Stromal cell of bone marrow (primary cell): ENCODE results near the gene LRRC4C.
"Not testable (repeated sequence)": the region's sequence is repeated elsewhere in the genome, so short reads cannot be mapped to it uniquely, and the experiment has no call there.

Source experiments
- DNase-seq: peaks from one replicate; pipeline ENCODE4 v3.0.0-alpha.2; 2012; ENCODE audit warnings: low read depth

The LRRC4C gene

DNA sequence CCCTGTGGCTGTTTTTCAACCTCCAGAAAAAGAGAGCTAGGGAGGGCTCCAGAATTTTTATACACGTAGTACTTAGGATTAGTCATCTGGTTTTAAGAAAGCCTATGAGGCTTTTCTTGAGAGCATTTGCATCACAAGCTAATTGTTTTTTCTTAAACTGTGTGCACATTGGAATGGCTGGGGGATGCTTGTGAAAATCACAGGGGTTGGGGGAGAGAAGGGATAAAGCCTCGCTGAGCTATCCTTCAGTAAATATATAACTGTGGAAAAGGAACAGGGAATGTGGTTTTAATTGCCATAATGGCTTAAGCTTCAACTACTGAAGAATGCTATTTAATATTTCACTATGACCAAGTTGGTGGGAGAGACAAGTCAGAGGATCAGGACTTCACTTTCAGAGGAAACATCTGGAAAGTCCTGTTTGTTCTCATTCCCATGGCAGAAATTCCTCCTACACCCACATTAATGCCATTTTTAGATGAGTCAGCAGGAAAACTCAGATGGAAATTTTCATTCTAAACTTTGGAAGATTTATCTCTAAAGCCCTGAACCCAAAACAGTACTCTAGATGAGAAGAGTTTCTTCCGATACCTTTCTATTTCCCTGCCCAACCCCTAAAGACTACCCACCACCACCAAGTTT, 591.3 kb downstream of the LRRC4C start:
- DNase-seq, result no peak

DNA sequence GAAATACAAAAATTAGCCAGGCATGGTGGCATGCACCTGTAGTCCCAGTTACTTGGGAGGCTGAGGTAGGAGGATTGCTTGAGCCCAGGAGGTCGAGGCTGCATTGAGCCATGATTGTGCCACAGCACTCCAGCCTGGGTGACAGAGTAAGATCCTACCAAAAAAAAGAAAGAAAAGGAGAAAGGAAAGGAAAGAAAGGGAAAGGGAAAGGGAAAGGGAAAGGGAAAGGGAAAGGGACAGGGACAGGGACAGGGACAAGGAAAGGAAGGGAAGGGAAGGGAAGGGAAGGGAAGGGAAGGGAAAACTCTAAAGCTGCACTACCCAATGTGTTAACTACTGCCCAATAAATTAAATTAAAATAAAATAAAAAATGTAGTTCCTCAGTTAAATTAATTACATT, 601.7 kb downstream of the LRRC4C start:
- DNase-seq, result not testable (repeated sequence)

GRCh38 chr11:40842750-40843339, 616.6 kb downstream of the LRRC4C start:
- no peak for DNase-seq

DNA sequence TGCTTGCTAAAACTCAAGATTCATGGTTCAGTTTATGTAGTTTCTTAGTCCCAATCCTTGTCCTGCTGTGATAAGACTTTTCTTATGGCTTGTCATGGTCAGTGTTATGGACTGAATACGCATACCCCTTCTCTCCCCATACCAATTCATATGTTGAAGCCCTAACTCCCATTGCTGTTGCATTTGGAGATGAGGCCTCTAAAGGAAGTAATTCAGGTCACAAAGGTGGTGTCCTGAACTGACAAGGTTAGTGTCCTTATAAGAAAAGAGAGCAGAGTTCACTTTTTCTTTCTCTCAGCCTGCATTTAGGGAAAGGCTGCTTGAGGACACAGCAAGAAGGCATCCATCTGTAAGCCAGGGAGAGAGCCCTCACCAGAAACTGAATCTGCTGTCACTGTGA, 618.2 kb downstream of the LRRC4C start:
- no peak for DNase-seq

- DNase-seq, result no peak
These were observed 621.2 kb downstream of the LRRC4C start for GRCh38 chr11:40838181-40838683.

GRCh38 chr11:40827116-40827515, 632.3 kb downstream of the LRRC4C start:
- no peak for DNase-seq

DNA sequence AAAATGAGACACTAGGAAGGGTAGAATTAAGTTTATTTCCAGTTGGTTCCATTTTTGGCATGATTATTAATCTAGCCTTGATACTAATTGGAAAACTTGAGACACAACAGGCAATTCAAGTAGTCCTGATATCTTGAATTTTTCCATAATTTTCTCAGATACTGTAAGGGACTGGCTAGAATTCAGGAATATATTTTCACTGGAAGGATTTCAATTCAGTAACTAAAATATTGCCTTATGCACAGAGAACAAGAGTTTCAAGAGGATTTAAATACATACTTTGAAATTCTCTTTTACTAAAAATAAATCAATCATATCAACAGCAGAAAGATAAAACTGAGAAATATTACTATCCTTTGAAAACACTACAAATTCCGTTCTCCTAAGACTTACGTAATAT, 632.9 kb downstream of the LRRC4C start:
- no peak for DNase-seq

- no peak for DNase-seq
These were observed 634.1 kb downstream of the LRRC4C start for GRCh38 chr11:40825201-40825834.

- DNase-seq, result no peak
These were observed 640.2 kb downstream of the LRRC4C start for GRCh38 chr11:40819230-40819629.

DNA sequence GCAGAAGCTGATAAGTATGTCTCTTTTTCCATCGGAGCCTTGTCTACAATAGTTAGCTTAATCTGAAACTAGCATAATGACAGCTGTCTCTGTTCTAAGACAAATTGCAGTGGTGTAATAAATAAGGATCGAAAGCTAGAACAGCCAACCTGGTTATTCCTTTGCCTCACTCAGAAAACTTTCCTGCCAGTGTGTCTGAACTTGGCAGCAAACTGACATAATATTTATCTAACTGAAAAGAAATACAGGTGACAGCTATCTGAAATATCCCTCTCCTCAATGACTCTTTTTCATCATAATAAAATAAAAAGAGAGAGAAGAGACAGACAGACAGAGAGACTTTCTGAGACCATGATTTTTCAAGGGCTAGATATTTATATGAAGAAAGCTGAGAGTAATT, 642.5 kb downstream of the LRRC4C start:
- no peak for DNase-seq

DNA sequence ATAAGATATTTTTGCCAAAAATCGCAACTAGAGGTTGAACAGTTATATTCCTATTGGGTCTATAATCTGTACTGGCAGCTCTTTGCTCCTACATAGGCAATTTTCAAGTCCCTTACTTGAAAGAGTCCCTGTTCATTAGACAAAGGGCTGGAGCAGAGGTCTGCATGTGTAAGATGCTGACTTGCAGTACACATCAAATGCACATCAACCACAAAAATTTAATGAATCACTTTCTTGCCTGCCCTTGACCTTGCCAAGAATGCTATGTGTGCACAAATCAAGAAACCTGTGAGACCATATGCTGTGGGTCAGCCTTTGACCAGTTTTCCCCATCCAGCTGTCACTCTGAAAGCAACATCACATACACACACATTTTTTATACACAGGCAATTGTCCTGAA, 661.5 kb downstream of the LRRC4C start:
- no peak for DNase-seq

- no peak for DNase-seq
These were observed 672.2 kb downstream of the LRRC4C start for GRCh38 chr11:40787224-40787623.

DNA sequence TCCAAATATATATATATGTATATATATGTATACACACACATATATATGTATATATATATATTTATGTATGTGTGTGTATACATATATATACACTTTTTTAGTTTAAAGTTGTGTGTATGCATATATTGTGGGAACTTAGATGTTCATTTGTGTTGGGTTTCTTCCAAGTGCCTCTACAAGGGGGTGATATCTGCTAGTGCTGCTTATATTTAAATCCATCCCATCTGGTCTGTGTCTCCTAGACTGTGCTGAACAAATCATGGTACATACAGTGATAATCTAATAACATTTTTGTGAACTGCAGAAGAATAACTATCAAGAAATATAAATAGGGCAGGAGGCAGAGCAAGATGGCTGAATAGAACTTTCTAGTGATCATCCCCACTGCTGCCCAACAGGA, 696.4 kb downstream of the LRRC4C start:
- DNase-seq, result no peak

DNA sequence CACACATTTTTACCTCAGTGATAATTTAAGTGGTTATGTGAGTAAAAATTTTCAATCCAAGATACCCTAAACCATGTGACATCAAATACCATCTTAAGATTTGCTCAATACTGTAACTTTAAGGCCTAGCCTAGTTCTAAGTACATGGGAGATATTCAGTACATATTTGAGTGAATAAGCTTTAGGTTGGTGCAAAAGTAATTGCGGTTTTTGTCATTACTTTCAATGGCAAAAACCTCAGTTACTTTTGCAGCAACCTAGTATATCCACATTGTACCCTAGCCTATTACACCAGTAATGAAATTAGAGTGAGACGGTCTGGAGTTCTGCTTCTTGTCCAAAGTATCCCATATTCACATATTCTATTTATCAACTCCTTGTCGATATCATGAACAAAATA, 700.1 kb downstream of the LRRC4C start:
- no peak for DNase-seq

DNA sequence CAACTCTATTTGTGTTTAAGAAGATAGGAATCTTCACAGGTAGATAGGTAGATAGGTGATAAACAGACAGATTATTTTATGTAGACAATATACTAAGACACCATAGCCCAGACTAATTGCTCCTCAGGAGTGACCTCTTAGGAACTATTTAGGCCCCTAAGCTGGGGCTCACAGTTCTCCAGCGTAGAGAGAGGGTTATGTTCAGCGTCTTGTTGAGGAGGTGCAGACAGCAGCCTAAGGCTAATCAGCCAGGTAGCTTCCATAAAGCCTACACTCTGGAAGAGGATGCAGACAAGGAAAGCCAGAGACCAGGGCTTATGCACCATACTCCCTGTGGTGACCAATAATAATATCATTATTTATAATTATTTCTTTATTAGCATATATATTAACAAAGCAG, 705.2 kb downstream of the LRRC4C start:
- no peak for DNase-seq

DNA sequence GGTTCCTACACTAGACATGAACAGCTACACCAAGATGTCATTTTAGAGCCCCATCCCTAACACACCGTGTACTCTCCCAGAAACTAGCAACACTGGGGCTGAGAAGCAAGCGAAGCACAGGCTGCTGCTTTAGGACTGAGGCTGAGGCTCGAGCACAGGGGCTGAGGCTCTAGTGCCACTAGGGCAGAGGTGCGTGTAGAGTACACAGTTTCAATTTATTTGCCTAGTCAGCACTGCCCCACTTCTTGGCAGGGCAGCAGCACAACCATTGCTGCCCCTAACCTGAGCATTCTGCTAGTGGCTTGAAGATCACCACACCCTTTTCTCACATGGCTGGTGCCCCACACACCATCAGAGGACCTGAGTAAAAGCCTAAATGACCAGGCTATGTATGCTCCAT, 713.2 kb downstream of the LRRC4C start:
- no peak for DNase-seq

DNA sequence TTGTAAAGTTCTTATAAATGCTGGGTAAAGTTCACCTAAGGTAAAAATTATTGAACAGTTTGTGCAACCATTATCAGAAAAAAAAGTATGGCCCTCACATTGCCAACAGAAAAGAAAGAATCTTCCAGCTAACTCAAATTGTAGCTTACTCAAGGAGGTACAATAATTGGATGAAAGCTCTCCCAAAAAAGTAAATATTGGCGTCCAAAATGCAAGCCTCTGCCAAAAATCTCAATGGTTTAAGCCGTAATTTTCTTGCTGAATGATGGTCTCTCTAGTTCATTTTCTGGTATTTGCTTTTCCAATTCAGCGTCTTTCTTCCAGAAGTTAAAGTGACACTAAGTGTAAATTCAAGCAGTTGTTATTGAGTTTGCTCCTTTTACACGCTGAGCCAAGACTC, 727.3 kb downstream of the LRRC4C start:
- no peak for DNase-seq

- no peak for DNase-seq
These were observed 737.2 kb downstream of the LRRC4C start for GRCh38 chr11:40722179-40722795.

GRCh38 chr11:40716344-40717130, 742.9 kb downstream of the LRRC4C start:
- no peak for DNase-seq

- no peak for DNase-seq
These were observed 746.4 kb downstream of the LRRC4C start for GRCh38 chr11:40713083-40713482.

DNA sequence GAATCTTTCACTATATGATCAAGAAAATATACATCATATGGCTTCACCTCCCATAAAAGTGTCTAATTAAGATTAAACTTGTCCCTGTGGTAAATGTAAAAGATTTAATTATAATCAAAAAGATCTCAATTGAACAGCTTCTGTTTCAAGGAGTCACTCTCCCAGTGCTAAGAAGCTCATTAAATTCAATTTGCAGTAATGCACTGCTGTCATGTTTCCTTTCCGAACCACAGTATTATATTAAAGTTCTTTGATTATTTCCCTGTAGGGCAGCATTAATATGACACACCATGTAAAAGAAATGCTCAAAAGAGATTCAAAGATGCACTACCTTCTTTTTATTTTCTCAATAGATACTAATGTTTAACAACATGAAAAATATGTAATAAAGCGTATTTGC, 758.4 kb downstream of the LRRC4C start:
- no peak for DNase-seq

DNA sequence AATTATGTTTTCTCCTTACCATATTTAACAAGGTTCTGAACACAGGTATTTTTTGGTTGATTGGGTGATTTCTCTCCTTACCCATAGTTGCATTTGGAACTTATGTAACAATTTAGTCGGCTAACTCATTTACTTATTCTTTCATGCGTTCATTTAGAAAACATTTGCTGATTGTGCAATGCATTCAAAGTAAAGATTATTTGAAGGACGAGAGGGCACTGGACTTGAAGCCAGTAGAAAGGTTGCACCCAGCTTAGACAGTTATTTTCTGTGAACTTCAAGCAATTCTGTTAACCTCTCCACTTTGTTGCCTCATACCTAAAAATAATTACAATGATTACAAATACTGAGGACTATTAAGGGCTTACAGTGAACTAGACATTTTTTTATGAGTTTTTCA, 769.6 kb downstream of the LRRC4C start:
- no peak for DNase-seq
